ENCODE measurements around the gene INSL3. TPM values are rescaled to one million over a fixed set of nuclear protein-coding genes. Genes with fewer than 3 reads are reported as not detected.

The INSL3 gene
- total and polyA plus RNA-seq, 2 donors (not counting 1 experiment from before 2014, with no cell fraction given) = 3.4 to 3.6 TPM

GRCh38 chr19:17863520-17864182, 42.3 kb upstream of the INSL3 start:
- Histone ChIP-seq H3K27me3 (replicated peaks in 1 of 4; ENCODE audit: control extremely low read depth in 1 of 4, control insufficient read depth in 3 of 4, insufficient read depth in 4 of 4, low read length in 3 of 4) (no peaks in the 10 kb centered on the region), H3K4me3 (ENCODE audit: control extremely low read depth in 1 of 5, extremely low read depth in 1 of 5, insufficient read depth in 1 of 5, low read depth in 2 of 5, low read length in 4 of 5) (no peak overlapping the region), H4K20me1 (ENCODE audit: control insufficient read depth, insufficient read depth, low read length, poor library complexity, severe bottlenecking) (peaks cover 48% of the 10 kb centered on the region), H3K9me3 (ENCODE audit: control extremely low read depth in 1 of 3, control insufficient read depth in 2 of 3, insufficient read depth in 1 of 3, low read length in 2 of 3) (no peaks in the 10 kb centered on the region), H3K9ac (ENCODE audit: low read length) (no peak overlapping the region), H3K79me2 (ENCODE audit: control insufficient read depth, insufficient read depth, low read length) (peaks cover 31% of the 10 kb centered on the region), H3K27ac (ENCODE audit: low read length in 2 of 2) (peak overlapping the region; percentile 41 to 69), H2AFZ (ENCODE audit: insufficient read depth, low read depth, low read length, poor library complexity, severe bottlenecking) (no peak overlapping the region), H3K36me3 (replicated peaks in 1 of 2; ENCODE audit: control extremely low read depth in 1 of 2, control insufficient read depth in 1 of 2, extremely low read depth in 1 of 2, insufficient read depth in 2 of 2, low read length in 1 of 2) (peaks cover 4 to 47% of the 10 kb centered on the region in 2 experiments), H3K4me2 (replicated peaks; ENCODE audit: low read depth, low read length, poor library complexity, severe bottlenecking) (no peak overlapping the region), H3K4me1 (ENCODE audit: control insufficient read depth in 2 of 2, insufficient read depth in 2 of 2, low read length in 2 of 2) (peaks cover 23 to 31% of the 10 kb centered on the region in 2 donors)
- peak overlapping the region; percentile 16 for H3K27ac Mint-ChIP-seq
- H3K4me1 Mint-ChIP-seq = peaks cover 39% of the 10 kb centered on the region
- H3K27me3 Mint-ChIP-seq = no peaks in the 10 kb centered on the region
- H3K9me3 Mint-ChIP-seq (ENCODE audit: insufficient read depth) = no peaks in the 10 kb centered on the region
- intact Hi-C loops (cut with micrococcal nuclease) = no loop called here
- DNase-seq (no peak), ATAC-seq (ENCODE audit: low read depth) (no peak)
- TF ChIP-seq, protein P1, sequence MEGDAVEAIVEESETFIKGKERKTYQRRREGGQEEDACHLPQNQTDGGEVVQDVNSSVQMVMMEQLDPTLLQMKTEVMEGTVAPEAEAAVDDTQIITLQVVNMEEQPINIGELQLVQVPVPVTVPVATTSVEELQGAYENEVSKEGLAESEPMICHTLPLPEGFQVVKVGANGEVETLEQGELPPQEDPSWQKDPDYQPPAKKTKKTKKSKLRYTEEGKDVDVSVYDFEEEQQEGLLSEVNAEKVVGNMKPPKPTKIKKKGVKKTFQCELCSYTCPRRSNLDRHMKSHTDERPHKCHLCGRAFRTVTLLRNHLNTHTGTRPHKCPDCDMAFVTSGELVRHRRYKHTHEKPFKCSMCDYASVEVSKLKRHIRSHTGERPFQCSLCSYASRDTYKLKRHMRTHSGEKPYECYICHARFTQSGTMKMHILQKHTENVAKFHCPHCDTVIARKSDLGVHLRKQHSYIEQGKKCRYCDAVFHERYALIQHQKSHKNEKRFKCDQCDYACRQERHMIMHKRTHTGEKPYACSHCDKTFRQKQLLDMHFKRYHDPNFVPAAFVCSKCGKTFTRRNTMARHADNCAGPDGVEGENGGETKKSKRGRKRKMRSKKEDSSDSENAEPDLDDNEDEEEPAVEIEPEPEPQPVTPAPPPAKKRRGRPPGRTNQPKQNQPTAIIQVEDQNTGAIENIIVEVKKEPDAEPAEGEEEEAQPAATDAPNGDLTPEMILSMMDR (IDR thresholded peaks at IDR 0.05) = no peak
- no peak for TF ChIP-seq EZH2 (IDR thresholded peaks at IDR 0.05; ENCODE audit: borderline replicate concordance, insufficient read depth, low read depth, low read length, poor library complexity, severe bottlenecking)
- 86% methylated on average over 8 of the region's 8 CpGs for WGBS (ENCODE audit: insufficient coverage)
- H3K4me3 Mint-ChIP-seq = no peak overlapping the region
- ChIA-PET CTCF (interaction anchor here (2.1 to 2.3 kb wide), 2 partner anchors 8 to 69 kb away, joined by 9 to 10 read pairs; partner anchors contain the start of gene CCDC124), POLR2A (interaction anchor here (0.6 to 1.6 kb wide), 2 partner anchors 69 to 279 kb away, joined by 4 to 5 read pairs; partner anchors contain the start of gene CCDC124)
